H1 (cell line): ENCODE measurements around the gene C8B. TPM values are rescaled to one million over a fixed set of nuclear protein-coding genes. Genes with fewer than 3 reads are reported as not detected.

Source experiments
- CTCF ChIA-PET: fragments of 300-600 bp; sonication (Branson Sonifier 250); formaldehyde crosslinking; loops from one replicate; lab custom pipeline; 2021; ENCODE audit not compliant: partially characterized antibody; lab: Charles Lee
- POLR2A ChIA-PET: fragments of 300-600 bp; sonication (Branson Sonifier 250); formaldehyde crosslinking; loops from one replicate; lab custom pipeline; 2021; ENCODE audit warnings: inconsistent platforms; ENCODE audit not compliant: partially characterized antibody; lab: Charles Lee
- DNase-seq, 2 experiments: peaks; one replicate each; pipeline versions ENCODE4 v3.0.0 to v3.0.0-alpha.2; 2010 to 2022; ENCODE audit warnings: low spot score in 2 of 2, low read depth in 1 of 2, mixed read lengths in 1 of 2
- FAIRE-seq: peaks from 2 replicates; lab custom pipeline; 2011; peaks lifted over from hg19 to GRCh38; lab: Jason Lieb, UNC
- H2AFZ ChIP-seq: 2 replicates; pipeline ENCODE4 v1.8.1; 2012; ENCODE audit warnings: low read length, inconsistent platforms
- H2AK5ac ChIP-seq: 2 replicates; pipeline ENCODE4 v1.6.1; 2013; ENCODE audit warnings: low read depth, low read length
- H2BK120ac ChIP-seq: replicated peaks from 2 replicates; pipeline ENCODE3; 2013; ENCODE audit warnings: low read depth, low read length, inconsistent platforms
- H2BK12ac ChIP-seq: 2 replicates; pipeline ENCODE4 v1.6.1; 2013; ENCODE audit warnings: low read depth, low read length
- H2BK15ac ChIP-seq: 2 replicates; pipeline ENCODE4 v1.6.1; 2013; ENCODE audit warnings: low read length
- H2BK20ac ChIP-seq: 2 replicates; pipeline ENCODE4 v1.6.1; 2013; ENCODE audit warnings: low read length
- H2BK5ac ChIP-seq: 2 replicates; pipeline ENCODE4 v1.6.1; 2013; ENCODE audit warnings: low read depth, low read length
- H3K14ac ChIP-seq: 2 replicates; pipeline ENCODE4 v1.6.1; 2013; ENCODE audit warnings: inconsistent platforms; ENCODE audit not compliant: insufficient read length
- H3K18ac ChIP-seq: 2 replicates; pipeline ENCODE4 v1.6.1; 2013; ENCODE audit warnings: low read length; ENCODE audit errors: extremely low read depth
- H3K23ac ChIP-seq: 2 replicates; pipeline ENCODE4 v1.6.1; 2013; ENCODE audit warnings: inconsistent platforms; ENCODE audit not compliant: insufficient read length
- H3K23me2 ChIP-seq: 2 replicates; pipeline ENCODE4 v1.6.1; 2013; ENCODE audit warnings: low read depth, low read length
- H3K27ac ChIP-seq: 2 replicates; pipeline ENCODE4 v1.6.1; 2011; ENCODE audit warnings: low read depth, low read length, inconsistent platforms
- H3K27me3 ChIP-seq, 4 experiments: replicated peaks in 1 of 4; 1 replicate in 1 of 4; 2 replicates in 3 of 4; pipeline versions ENCODE4 v1.6.1 to v1.8.1; 2011 to 2013; ENCODE audit warnings: low read length in 3 of 4, mild to moderate bottlenecking in 3 of 4, inconsistent platforms in 2 of 4, mixed read lengths in 2 of 4, moderate library complexity in 1 of 4; ENCODE audit not compliant: control insufficient read depth in 3 of 4, insufficient read depth in 3 of 4; ENCODE audit errors: extremely low read depth in 1 of 4
- H3K36me3 ChIP-seq, 4 experiments: 2 replicates each; pipeline versions ENCODE4 v1.6.1 to v1.8.1; 2011 to 2013; ENCODE audit warnings: mild to moderate bottlenecking in 4 of 4, low read length in 3 of 4, moderate library complexity in 2 of 4, control low read depth in 1 of 4, inconsistent platforms in 1 of 4; ENCODE audit not compliant: insufficient read depth in 4 of 4, control insufficient read depth in 2 of 4
- H3K4ac ChIP-seq: replicated peaks from 2 replicates; pipeline ENCODE3; 2013; ENCODE audit warnings: low read length, low read depth, mixed read lengths, inconsistent platforms; ENCODE audit not compliant: insufficient read length
- H3K4me1 ChIP-seq, 4 experiments: replicated peaks in 1 of 4; 1 replicate in 1 of 4; 2 replicates in 3 of 4; pipeline versions ENCODE4 v1.6.1 to v1.8.1; 2011 to 2013; ENCODE audit warnings: low read length in 3 of 4, inconsistent platforms in 2 of 4, mixed read lengths in 1 of 4; ENCODE audit not compliant: insufficient read depth in 4 of 4, control insufficient read depth in 3 of 4
- H3K4me2 ChIP-seq, 2 experiments: 2 replicates each; pipeline versions ENCODE4 v1.6.1 to v1.8.1; 2011 to 2013; ENCODE audit warnings: low read depth in 2 of 2, low read length in 2 of 2, control low read depth in 1 of 2, inconsistent platforms in 1 of 2, mild to moderate bottlenecking in 1 of 2; ENCODE audit not compliant: insufficient read depth in 1 of 2
- H3K4me3 ChIP-seq, 4 experiments: fragments of 200-600, 300-600 bp in 1 of 4; sonication (generic), shearing (Covaris generic), sonication (Bioruptor Twin) in 1 of 4; 2 replicates each; pipeline versions ENCODE4 v1.5.1 to v1.8.1; 2011 to 2016; ENCODE audit warnings: low read length in 4 of 4, low read depth in 3 of 4, control low read depth in 2 of 4, inconsistent platforms in 2 of 4, mild to moderate bottlenecking in 2 of 4, mixed read lengths in 1 of 4, moderate library complexity in 1 of 4; ENCODE audit not compliant: insufficient read depth in 2 of 4; ENCODE audit errors: extremely low read depth in 1 of 4
- H3K56ac ChIP-seq: replicated peaks from 2 replicates; pipeline ENCODE3; 2013; ENCODE audit warnings: low read depth, mild to moderate bottlenecking, mixed read lengths, low read length, inconsistent platforms; ENCODE audit not compliant: insufficient read length
- H3K79me1 ChIP-seq: 2 replicates; pipeline ENCODE4 v1.6.1; 2013; ENCODE audit warnings: low read depth, low read length, control low read depth
- H3K79me2 ChIP-seq, 2 experiments: 2 replicates each; pipeline versions ENCODE4 v1.6.1 to v1.8.1; 2012 to 2013; ENCODE audit warnings: low read length in 2 of 2, mild to moderate bottlenecking in 2 of 2, inconsistent platforms in 1 of 2; ENCODE audit not compliant: insufficient read depth in 2 of 2, control insufficient read depth in 1 of 2
- H3K9ac ChIP-seq, 4 experiments: replicated peaks in 1 of 4; 1 replicate in 1 of 4; 2 replicates in 3 of 4; pipeline versions ENCODE4 v1.6.1 to v1.8.1; 2011 to 2013; ENCODE audit warnings: low read depth in 3 of 4, low read length in 3 of 4, control low read depth in 2 of 4, mild to moderate bottlenecking in 2 of 4, moderate library complexity in 2 of 4, inconsistent platforms in 1 of 4; ENCODE audit errors: extremely low read depth in 1 of 4
- H3K9me3 ChIP-seq, 2 experiments: 2 replicates each; pipeline versions ENCODE4 v1.6.1 to v1.8.1; 2012 to 2013; ENCODE audit warnings: mild to moderate bottlenecking in 2 of 2, moderate library complexity in 2 of 2, control low read depth in 1 of 2, inconsistent platforms in 1 of 2, low read depth in 1 of 2, low read length in 1 of 2, mixed read lengths in 1 of 2; ENCODE audit not compliant: insufficient read depth in 2 of 2
- H4K20me1 ChIP-seq, 2 experiments: replicated peaks in 1 of 2; 2 replicates each; pipeline versions ENCODE3 to v1.8.1; 2011 to 2013; ENCODE audit warnings: inconsistent platforms in 2 of 2, low read length in 2 of 2, mild to moderate bottlenecking in 1 of 2; ENCODE audit not compliant: insufficient read depth in 2 of 2, control insufficient read depth in 1 of 2
- H4K5ac ChIP-seq: 2 replicates; pipeline ENCODE4 v1.6.1; 2013; ENCODE audit warnings: low read length, low read depth, mixed read lengths, inconsistent platforms; ENCODE audit not compliant: insufficient read length
- H4K8ac ChIP-seq: 2 replicates; pipeline ENCODE4 v1.8.0; 2013; ENCODE audit warnings: mild to moderate bottlenecking, moderate library complexity, low read length, inconsistent platforms; ENCODE audit not compliant: insufficient read depth; ENCODE audit errors: extremely low read depth
- H4K91ac ChIP-seq: replicated peaks from 2 replicates; pipeline ENCODE3; 2013; ENCODE audit warnings: low read length, mixed read lengths, inconsistent platforms; ENCODE audit not compliant: insufficient read length
- CBX5 ChIP-seq: fragments of 300-800, 300-1000 bp; sonication (generic); IDR thresholded peaks from 2 replicates; pipeline ENCODE4 v1.7.1; 2016; ENCODE audit warnings: antibody characterized with exemption, low read length, low read depth
- CBX8 ChIP-seq: fragments of 300-800, 300-1000 bp; sonication (generic); IDR thresholded peaks from 2 replicates; pipeline ENCODE4 v1.7.1; 2016; ENCODE audit warnings: low read depth, low read length, borderline replicate concordance
- CHD2 ChIP-seq: IDR thresholded peaks from 2 replicates; pipeline ENCODE4 v1.6.1; 2012; ENCODE audit warnings: low read length, improper control_type of control experiment
- EP300 ChIP-seq, 2 experiments: IDR thresholded peaks; 1 replicate in 1 of 2; 2 replicates in 1 of 2; pipeline ENCODE4 v1.6.1; 2011 to 2012; ENCODE audit warnings: low read depth in 2 of 2, low read length in 2 of 2, mild to moderate bottlenecking in 2 of 2, borderline replicate concordance in 1 of 2, inconsistent platforms in 1 of 2, moderate library complexity in 1 of 2
- FOSL1 ChIP-seq: IDR thresholded peaks from 2 replicates; pipeline ENCODE4 v1.6.1; 2011; ENCODE audit warnings: mild to moderate bottlenecking, low read depth, low read length, moderate library complexity; ENCODE audit not compliant: insufficient read depth
- HDAC2 ChIP-seq, 2 experiments: fragments of 300-600 bp in 1 of 2; sonication (generic) in 1 of 2; IDR thresholded peaks; 2 replicates each; pipeline ENCODE4 v1.6.1; 2011 to 2012; ENCODE audit warnings: low read depth in 2 of 2, low read length in 2 of 2, mild to moderate bottlenecking in 2 of 2, moderate library complexity in 2 of 2, borderline replicate concordance in 1 of 2, inconsistent platforms in 1 of 2
- KDM1A ChIP-seq: fragments of 200-600, 300-600 bp; sonication (generic); IDR thresholded peaks from 2 replicates; pipeline ENCODE4 v1.7.1; 2016; ENCODE audit warnings: mild to moderate bottlenecking, low read length, borderline replicate concordance
- POLR2A ChIP-seq, 2 experiments: IDR thresholded peaks; 1 replicate in 1 of 2; 2 replicates in 1 of 2; pipeline ENCODE4 v1.6.1; 2011; ENCODE audit warnings: low read depth in 2 of 2, low read length in 2 of 2, mild to moderate bottlenecking in 2 of 2; ENCODE audit errors: control extremely low read depth in 1 of 2
- SP2 ChIP-seq: IDR thresholded peaks from 2 replicates; pipeline ENCODE4 v1.6.1; 2012; ENCODE audit warnings: mild to moderate bottlenecking, low read length, inconsistent platforms
- SP4 ChIP-seq: IDR thresholded peaks from 2 replicates; pipeline ENCODE4 v1.6.1; 2012; ENCODE audit warnings: low read length, inconsistent platforms
- TEAD4 ChIP-seq: IDR thresholded peaks from 2 replicates; pipeline ENCODE4 v1.6.1; 2012; ENCODE audit warnings: low read depth, low read length, inconsistent platforms, mixed read lengths
- WGBS, 2 experiments: shearing (Covaris generic) in 1 of 2; methylation state at CpG; one replicate each; pipeline versions ENCODE4 v1.1.6 to v1.1.7; 2013 to 2015; ENCODE audit warnings: low lambda C conversion rate in 2 of 2, mixed read lengths in 2 of 2, inconsistent platforms in 1 of 2, low coverage in 1 of 2, missing lambda C conversion rate in 1 of 2; ENCODE audit not compliant: insufficient replicate concordance in 2 of 2, insufficient coverage in 1 of 2, insufficient read length in 1 of 2; ENCODE audit errors: extremely low coverage in 1 of 2, missing lambda C conversion rate in 1 of 2; 5-methylcytosine and 5-hydroxymethylcytosine counted together
- polyA plus RNA-seq, 7 experiments: library from polyadenylated mRNA; depleted of rRNA in 3 of 7; stranded (reverse) in 5 of 7; unstranded in 2 of 7; fragments of >200 nt in 5 of 7; fragments of 200-250 nt in 2 of 7; gene quantifications; 1 replicate in 5 of 7; 2 replicates in 1 of 7; 4 replicates in 1 of 7; pipeline versions ENCODE4 v1.2.1 to v1.2.3, GENCODE V29; 2011 to 2013; ENCODE audit warnings: missing spikeins in 2 of 7, mixed read lengths in 2 of 7
- total RNA-seq: library from RNA; stranded (reverse); fragmentation: NEBNext Ultra II Directional; extraction: Animal tissue kit (Norgen Biotek cat#: 25700); gene quantifications from 2 replicates; pipeline ENCODE4 v1.2.1, GENCODE V29; 2021
- TF ChIP-seq, protein P1 (sequence below): IDR thresholded peaks from 2 replicates; pipeline ENCODE4 v1.6.1; 2011; ENCODE audit warnings: low read depth, mild to moderate bottlenecking, low read length; ENCODE audit not compliant: insufficient read depth

Gene C8B
- total and polyA plus RNA-seq, 2 of the 8 experiments (the other 6 are each of a cell fraction or from before 2014, with no cell fraction given): not detected

DNA sequence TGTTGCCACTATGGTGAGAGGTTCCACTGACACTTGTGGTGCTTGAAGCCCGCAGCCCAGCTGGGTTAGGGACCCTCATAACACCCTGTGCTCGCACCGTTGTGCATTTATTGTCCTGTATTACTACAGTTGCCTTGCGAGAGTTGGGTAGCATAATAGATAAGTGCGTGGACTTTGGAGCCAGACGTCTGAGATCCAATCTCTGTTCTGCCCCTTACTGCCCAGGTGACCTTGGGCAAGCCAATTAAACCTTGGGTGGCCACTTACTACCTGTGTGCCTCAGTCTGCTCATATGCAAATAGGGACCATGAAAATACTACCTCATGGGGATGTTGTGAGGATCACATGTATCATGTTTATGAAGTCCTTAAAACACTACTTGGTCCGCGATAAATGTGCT lies 13.3 kb downstream of the C8B start:
- no peaks in the 10 kb centered on the region for H3K27me3 ChIP-seq
- H3K27ac ChIP-seq: no peak overlapping the region
- no peaks in the 10 kb centered on the region; a peak in 1 of 8 replicates for H3K36me3 ChIP-seq
- no peak overlapping the region for H2BK15ac ChIP-seq
- no peak overlapping the region for H2BK5ac ChIP-seq
- H3K18ac ChIP-seq: no peak overlapping the region
- no peak overlapping the region for H3K14ac ChIP-seq
- no peaks in the 10 kb centered on the region for H4K20me1 ChIP-seq
- H2AK5ac ChIP-seq: no peak overlapping the region
- no peak overlapping the region for H2AFZ ChIP-seq
- DNase-seq (no peak), FAIRE-seq (no peak)
- H3K23ac ChIP-seq: no peak overlapping the region
- no peak overlapping the region for H3K4me3 ChIP-seq
- no peak overlapping the region for H2BK12ac ChIP-seq
- CTCF ChIA-PET: interaction anchor here (0.7 to 1.1 kb wide), 3 partner anchors 16 to 121 kb away, joined by 3 read pairs; no protein-coding TSS in a partner anchor
- H3K9ac ChIP-seq: no peak overlapping the region
- H3K79me1 ChIP-seq: no peaks in the 10 kb centered on the region
- H2BK20ac ChIP-seq: no peak overlapping the region
- H3K4me2 ChIP-seq: no peak overlapping the region
- no peak overlapping the region for H4K8ac ChIP-seq
- no peak overlapping the region for H3K4ac ChIP-seq
- WGBS, 2 experiments: 92% methylated on average over 8 of the region's 8 CpGs; no CpG with 5 or more reads in 1 of the 2 experiments
- H4K5ac ChIP-seq: no peak overlapping the region
- no peak overlapping the region for H3K56ac ChIP-seq
- no peaks in the 10 kb centered on the region for H3K23me2 ChIP-seq
- no peak overlapping the region for H4K91ac ChIP-seq
- no peaks in the 10 kb centered on the region for H3K9me3 ChIP-seq
- POLR2A ChIA-PET: no interaction called here
- no peaks in the 10 kb centered on the region for H3K79me2 ChIP-seq
- H2BK120ac ChIP-seq: no peak overlapping the region
- no peaks in the 10 kb centered on the region for H3K4me1 ChIP-seq
- TF ChIP-seq SP2: no peak
- TF ChIP-seq TEAD4: no peak
- TF ChIP-seq CBX5: no peak
- TF ChIP-seq HDAC2 (IDR thresholded peaks at IDR 0.05; ENCODE audit: borderline replicate concordance in 1 of 2, low read depth in 2 of 2, low read length in 2 of 2): no peak
- TF ChIP-seq CHD2: no peak
- no peak for TF ChIP-seq POLR2A (IDR thresholded peaks at IDR 0.05; ENCODE audit: control extremely low read depth in 1 of 2, low read depth in 2 of 2, low read length in 2 of 2)
- TF ChIP-seq, protein P1, sequence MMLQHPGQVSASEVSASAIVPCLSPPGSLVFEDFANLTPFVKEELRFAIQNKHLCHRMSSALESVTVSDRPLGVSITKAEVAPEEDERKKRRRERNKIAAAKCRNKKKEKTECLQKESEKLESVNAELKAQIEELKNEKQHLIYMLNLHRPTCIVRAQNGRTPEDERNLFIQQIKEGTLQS: no peak
- TF ChIP-seq CBX8: no peak
- TF ChIP-seq KDM1A: no peak
- TF ChIP-seq FOSL1: no peak
- no peak for TF ChIP-seq SP4
- TF ChIP-seq EP300 (IDR thresholded peaks at IDR 0.05; ENCODE audit: borderline replicate concordance in 1 of 2, low read depth in 2 of 2, low read length in 2 of 2): no peak
